CMK (cell line): ENCODE measurements around the gene NDUFB5.
A peak's percentile ranks its signal among the peaks of the same experiment; 100 is the strongest.
"Not testable (repeated sequence)": the region's sequence is repeated elsewhere in the genome, so short reads cannot be mapped to it uniquely, and the experiment has no call there.

Experiments used
- DNase-seq: peaks from one replicate; pipeline ENCODE4 v3.0.0-alpha.2; 2010; ENCODE audit warnings: low read depth

The NDUFB5 gene

GRCh38 chr3:179630753-179631451, 26.3 kb downstream of the NDUFB5 start:
- DNase-seq = no peak

DNA sequence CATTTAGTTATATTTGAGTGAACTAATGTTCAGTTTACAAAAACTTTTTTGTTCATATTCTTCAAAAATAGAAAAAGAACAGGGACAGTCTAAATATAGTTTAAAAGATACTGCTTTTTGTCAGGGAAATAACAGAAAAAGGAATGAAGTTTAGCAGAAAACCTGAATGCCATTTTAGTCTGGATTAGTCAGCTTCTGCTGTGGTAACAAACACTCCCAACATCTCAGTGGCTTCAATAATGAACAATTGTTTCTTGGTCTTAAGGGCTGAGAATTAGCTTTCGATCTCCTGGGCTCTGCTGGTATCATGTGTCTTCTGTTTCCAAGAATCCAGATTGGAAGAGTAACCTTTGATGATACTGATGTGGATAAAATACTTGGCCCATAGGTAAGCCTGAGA, 35.9 kb downstream of the NDUFB5 start:
- no peak for DNase-seq

DNA sequence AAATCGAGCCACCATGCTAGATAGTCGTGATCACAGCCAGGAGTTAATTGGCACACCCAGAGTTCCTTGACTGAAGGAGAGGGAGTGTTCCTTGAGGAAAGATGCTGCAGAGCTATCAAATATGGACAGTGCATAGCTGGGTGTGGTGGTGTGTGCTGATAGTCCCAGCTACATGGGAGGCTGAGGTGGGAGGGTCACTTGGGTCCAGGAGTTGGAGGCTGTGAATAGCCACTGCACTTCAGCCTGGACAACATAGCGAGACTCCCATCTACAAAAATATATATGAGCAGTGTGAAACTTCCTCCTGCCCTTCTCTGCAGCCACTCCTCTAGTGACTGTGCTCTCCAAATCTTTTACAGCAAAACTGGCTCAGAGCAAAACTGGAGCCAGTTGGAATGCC, 38.3 kb downstream of the NDUFB5 start:
- DNase-seq = no peak

- not testable (repeated sequence) for DNase-seq
These were observed 39.2 kb downstream of the NDUFB5 start for GRCh38 chr3:179643837-179644236.

DNA sequence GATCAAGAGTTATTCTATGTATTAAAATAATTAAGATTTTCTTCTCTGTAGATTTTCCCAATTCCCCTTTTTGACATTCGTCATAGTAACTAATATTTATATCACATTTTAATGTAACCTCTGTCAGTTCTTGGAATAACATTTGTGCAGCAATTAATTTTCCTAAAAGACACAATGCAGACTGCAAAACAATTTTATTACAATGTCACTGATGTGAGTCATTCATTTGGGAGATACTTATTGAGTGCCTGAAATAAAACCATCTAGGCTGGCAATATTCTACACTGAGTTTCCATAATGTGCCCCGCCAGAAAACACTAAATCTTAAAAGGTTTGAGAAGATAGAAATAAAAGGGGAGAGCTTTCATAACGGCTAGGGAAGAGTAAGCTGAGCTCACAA, 41.6 kb downstream of the NDUFB5 start:
- DNase-seq = no peak

DNA sequence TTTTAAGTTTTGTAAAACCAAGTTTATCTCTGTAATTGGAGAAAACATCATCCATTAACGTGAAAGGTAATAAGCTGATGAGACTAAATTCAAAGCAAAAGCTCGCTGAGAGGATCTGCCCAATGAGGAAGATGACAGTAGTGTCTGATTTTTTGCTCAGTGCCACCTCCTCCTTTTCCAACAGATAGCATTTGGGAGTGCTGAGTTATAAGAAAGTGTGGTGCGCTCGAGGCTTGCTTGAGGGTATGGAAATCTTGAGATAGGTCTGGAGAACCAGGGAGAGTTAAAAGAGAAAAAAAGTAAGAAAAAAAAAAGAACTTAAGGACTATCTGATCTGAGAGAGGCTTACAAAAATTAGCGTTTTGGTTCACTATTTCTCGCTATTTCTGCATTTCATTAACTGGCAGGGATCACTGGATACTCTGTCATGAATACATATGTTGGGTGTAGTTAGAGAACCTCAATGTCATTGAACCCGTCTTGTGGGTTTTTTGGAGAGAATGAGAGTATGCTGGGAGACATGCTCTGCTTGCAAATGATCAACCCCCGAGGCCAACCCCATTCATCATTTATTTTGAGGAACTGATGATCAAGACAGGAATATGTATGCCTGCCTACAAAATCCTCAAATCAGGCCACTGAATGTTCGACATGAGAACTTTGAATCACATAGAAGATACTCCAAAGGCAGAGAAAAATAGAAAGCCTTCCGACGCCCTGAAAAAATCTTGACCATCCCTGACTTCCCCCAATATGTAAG, 47.3 kb downstream of the NDUFB5 start:
- no peak for DNase-seq

- no peak for DNase-seq
These were observed 48.0 kb downstream of the NDUFB5 start, which contains the start of gene USP13 for GRCh38 chr3:179652447-179653095. Gene USP13, plus strand, starts transcription at chr3:179653040. Its CDS starts 186 bp downstream, at chr3:179653226.

GRCh38 chr3:179653096-179653797, 48.7 kb downstream of the NDUFB5 start:
- DNase-seq = peak; percentile 20

DNA sequence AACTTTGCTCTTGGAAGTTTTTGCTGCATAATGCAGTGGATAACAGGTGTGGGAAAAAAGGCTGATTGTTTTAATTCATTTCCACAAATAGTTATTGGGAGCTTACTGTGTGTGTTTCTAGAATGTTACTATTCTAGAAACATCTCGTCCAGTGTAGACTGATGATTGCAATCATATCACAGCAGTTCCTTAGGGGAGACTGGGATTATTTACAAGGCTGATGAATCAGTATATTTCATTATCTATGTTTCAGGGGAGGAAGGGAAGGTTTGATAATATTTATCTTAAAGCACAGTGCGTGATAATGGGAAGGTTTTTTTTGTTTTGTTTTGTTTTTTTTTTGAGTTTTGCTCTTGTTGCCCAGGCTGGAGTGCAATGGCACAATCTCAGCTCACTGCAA, 50.6 kb downstream of the NDUFB5 start:
- no peak for DNase-seq

DNA sequence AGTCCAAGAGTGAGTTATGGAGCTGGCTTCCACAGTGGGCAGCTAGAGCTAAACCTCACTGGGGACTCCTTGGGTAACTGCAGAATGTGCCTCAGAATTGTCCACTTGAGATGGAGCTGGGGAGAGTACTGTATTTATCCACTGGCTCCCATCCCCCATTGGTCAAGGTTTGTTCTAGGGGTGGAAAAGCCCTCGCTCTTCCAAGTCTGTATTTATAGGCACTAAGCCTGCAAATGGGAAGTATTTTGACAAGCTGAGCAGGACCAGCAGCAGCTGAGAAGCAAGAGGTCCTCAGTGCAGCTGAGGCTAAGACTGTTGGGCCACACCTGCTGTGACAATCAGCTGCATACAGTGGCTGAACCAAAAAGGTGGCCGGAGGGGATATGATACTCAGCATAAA, 54.0 kb downstream of the NDUFB5 start:
- no peak for DNase-seq

DNA sequence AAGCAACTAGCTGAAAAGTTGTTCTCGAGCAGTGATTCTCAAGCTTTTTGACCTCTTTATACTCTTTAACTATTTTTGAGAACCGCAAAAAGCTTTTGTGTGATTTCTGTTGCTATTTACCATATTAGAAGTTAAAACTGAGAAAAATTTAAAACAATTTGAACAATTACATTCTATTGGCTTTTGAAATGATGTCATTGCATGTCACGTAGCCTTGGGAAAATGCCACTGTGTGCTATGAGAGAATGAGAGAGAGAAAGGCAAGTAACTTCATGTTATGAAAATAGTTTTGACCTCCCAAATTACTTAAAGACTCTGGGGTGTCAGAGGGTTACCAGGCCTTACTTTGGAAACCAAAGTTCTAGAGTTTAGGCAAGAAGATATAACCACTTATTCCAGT, 56.3 kb downstream of the NDUFB5 start:
- no peak for DNase-seq

DNA sequence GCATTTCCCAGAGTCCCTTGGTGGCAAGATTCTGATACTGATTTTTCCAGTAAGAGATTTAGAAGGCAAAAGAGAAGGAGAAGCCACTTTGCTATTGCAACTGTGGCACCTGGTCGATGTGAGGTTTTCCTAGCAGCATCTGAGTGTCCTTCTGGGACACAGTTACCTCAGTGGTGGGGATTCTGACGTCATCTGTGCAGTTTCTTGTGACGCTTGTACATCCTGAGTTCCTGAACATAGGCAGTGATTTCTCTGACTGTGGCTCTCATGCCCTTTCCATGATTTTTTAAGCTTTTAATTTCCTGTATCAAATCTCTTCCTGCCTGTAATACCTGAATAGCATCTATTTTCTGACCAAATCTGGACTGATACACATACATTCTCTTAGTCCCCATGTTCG, 57.2 kb downstream of the NDUFB5 start:
- DNase-seq = no peak

GRCh38 chr3:179663093-179663492, 58.5 kb downstream of the NDUFB5 start:
- no peak for DNase-seq

- no peak for DNase-seq
These were observed 61.4 kb downstream of the NDUFB5 start for GRCh38 chr3:179666030-179666429.

DNA sequence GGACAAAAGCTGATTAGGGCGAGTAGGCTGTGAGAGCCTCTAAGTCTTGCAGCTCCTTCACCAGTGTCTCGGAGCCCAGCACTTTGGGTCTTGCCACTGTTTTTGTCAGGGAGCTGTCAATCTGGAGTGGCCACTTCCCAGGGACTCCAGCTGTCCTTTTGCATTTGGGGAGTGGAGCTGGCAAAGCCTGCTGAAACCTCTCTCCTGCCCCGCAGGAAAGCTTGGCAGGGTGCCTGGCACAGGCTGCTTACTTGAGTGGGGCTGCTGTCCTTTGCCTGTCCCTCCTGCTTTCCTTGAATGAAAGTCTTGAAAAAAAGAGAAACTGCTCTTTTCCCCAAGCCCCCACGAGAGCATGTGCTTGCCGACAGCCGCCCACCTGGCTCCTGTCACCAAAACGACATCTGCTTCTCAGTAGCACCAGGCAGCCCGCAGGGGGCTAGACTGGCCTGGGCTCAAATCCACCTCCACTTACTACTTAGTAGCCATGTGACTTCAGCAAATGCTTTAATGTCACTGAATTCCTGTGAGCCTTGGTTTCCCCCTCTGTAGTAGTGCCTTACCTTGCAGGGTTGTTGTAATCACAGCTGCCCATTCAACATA, 61.9 kb downstream of the NDUFB5 start:
- no peak for DNase-seq

GRCh38 chr3:179668429-179668828, 63.8 kb downstream of the NDUFB5 start:
- no peak for DNase-seq

DNA sequence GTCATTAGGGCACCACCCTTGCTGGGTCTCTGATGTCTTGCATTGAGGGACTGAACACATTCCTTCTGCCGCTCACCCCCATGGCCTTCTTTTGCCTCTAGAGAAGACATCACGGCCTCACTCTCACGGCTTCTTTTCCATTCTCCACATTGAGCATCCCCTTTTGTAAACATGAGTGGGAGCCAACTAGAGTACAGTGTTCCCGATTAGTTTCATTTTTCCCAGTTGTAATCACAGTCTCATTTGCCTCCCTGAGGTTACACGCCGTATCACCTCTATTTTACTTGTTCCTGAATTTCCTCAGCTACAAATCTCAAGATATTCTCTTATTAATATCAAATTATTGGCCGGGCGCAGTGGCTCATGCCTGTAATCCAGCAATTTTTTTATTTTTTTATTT, 65.7 kb downstream of the NDUFB5 start:
- no peak for DNase-seq

DNA sequence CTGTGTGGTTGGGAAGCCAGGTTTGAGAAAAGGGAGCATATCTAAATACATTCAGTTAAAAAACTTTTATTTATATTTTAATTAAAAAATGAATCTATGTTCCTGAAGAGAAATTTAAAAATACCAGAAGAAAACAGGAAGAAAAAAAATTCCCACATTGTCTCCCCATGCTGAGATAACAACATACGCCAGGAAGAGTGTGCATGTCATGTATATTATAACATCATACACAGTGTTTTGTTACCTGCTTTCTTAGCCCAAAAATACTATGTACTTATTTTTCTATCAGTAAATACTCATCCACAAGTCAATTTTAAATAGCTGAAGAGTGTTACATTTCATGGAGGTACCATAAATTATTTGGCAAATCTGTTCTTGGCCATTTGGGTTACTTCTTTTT, 66.7 kb downstream of the NDUFB5 start:
- no peak for DNase-seq

DNA sequence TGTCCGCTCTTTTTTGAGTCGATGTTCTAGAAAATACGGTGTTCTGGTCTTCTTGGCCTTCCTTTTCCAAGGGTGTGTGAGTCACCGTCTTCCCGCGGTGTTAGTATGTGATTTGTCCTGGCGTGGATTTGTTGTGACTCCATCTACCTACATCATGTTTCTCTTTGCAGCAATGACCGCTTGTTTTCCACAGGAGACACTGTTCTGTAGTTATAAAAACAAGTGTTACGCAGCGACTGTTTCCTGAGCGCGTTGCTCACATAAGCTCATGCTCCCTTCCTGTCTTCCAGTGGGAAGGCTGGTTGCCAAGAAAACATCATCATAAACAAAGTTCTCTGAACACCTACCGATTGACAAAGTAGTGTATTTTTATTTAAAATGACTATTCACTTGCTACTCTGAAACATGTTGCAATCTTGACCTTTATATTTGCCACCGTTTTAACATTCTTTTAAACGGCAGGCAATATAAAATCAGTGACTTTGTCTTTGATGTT, 67.2 kb downstream of the NDUFB5 start:
- no peak for DNase-seq

- no peak for DNase-seq
These were observed 68.3 kb downstream of the NDUFB5 start for GRCh38 chr3:179672918-179673317.

- no peak for DNase-seq
These were observed 68.9 kb downstream of the NDUFB5 start for GRCh38 chr3:179673523-179673922.

DNA sequence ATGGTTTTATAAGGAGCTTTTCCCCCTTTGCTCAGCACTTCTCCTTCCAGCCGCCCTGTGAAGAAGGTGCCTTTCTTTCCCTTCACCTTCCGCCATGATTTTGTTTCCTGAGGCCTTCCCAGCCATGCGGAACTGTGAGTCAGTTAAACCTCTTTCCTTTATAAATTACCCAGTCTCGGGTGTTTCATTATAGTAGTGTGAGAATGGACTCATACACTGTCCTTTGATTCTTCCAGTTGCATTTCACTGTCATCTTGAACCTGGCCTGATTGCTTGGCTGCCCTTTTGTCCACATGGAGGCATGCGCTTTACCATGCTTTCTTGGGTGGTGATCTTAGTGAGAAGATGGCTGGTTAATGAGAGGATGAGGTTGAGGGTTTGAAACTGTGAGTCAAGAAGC, 71.5 kb downstream of the NDUFB5 start:
- no peak for DNase-seq
